T-helper 2 cell treated with Interferon-gamma antibody and Interleukin-4, amounts not matched to agents 100 ng/mL and 5 ng/mL, for 36 hours (primary cell): ENCODE measurements around the gene PTPRCAP. TPM values are rescaled to one million over a fixed set of nuclear protein-coding genes. Genes with fewer than 3 reads are reported as not detected.

Experiments
- total RNA-seq: library from RNA; stranded (reverse); gene quantifications from 2 replicates; pipeline ENCODE4 v1.2.3, GENCODE V29; 2022

The PTPRCAP gene
- total RNA-seq, 1 donor from 2014 or later = 324 TPM

Other genes starting within 250 kb of the PTPRCAP start
- 315 and 316 TPM in 2 replicates for gene GRK2, start 171.2 kb downstream of the PTPRCAP start, total RNA-seq
- gene ANKRD13D, start 148.4 kb downstream of the PTPRCAP start, total RNA-seq = 188 and 192 TPM in 2 replicates
- 9.7 and 14.2 TPM in 2 replicates for gene SSH3, start 134.2 kb downstream of the PTPRCAP start, total RNA-seq
- 48.0 and 52.8 TPM in 2 replicates for gene POLD4, start 84.1 kb downstream of the PTPRCAP start, total RNA-seq
- gene CLCF1, start 64.1 kb downstream of the PTPRCAP start, total RNA-seq = 0.39 and 0.48 TPM in 2 replicates
- 44.8 and 51.7 TPM in 2 replicates for gene RAD9A, start 45.7 kb downstream of the PTPRCAP start, total RNA-seq
- 346 and 351 TPM in 2 replicates for gene PPP1CA, start 35.8 kb downstream of the PTPRCAP start, total RNA-seq
- 280 and 291 TPM in 2 replicates for gene TBC1D10C, start 33.6 kb downstream of the PTPRCAP start, total RNA-seq
- gene CARNS1, start 22.0 kb downstream of the PTPRCAP start, total RNA-seq = 0.14 and 0.86 TPM in 2 replicates
- 59.8 and 64.4 TPM in 2 replicates for gene RPS6KB2, start 9.2 kb downstream of the PTPRCAP start, total RNA-seq
- 241 and 247 TPM in 2 replicates for gene CORO1B, start 5.8 kb upstream of the PTPRCAP start, total RNA-seq
- not detected in 2 replicates for gene GPR152, start 15.0 kb upstream of the PTPRCAP start, total RNA-seq
- 3.7 and 4.0 TPM in 2 replicates for gene CABP4, start 17.7 kb upstream of the PTPRCAP start, total RNA-seq
- gene TMEM134, start 31.6 kb upstream of the PTPRCAP start, total RNA-seq = 34.3 and 40.4 TPM in 2 replicates
- 150 and 157 TPM in 2 replicates for gene AIP, start 45.3 kb upstream of the PTPRCAP start, total RNA-seq
- gene PITPNM1, start 67.7 kb upstream of the PTPRCAP start, total RNA-seq = 80.2 and 91.6 TPM in 2 replicates
- 159 and 166 TPM in 2 replicates for gene CDK2AP2, start 70.5 kb upstream of the PTPRCAP start, total RNA-seq
- gene CABP2, start 85.8 kb upstream of the PTPRCAP start, total RNA-seq = not detected in 2 replicates
- gene GSTP1, start 146.1 kb upstream of the PTPRCAP start, total RNA-seq = 278 and 289 TPM in 2 replicates
- 219 TPM in 2 replicates for gene NDUFV1, start 169.3 kb upstream of the PTPRCAP start, total RNA-seq
- 9.8 and 11.5 TPM in 2 replicates for gene NUDT8, start 192.3 kb upstream of the PTPRCAP start, total RNA-seq
- gene TBX10, start 202.1 kb upstream of the PTPRCAP start, total RNA-seq = not detected in 2 replicates
- gene ACY3, start 213.0 kb upstream of the PTPRCAP start, total RNA-seq = 0.68 and 0.80 TPM in 2 replicates
- gene ALDH3B2, start 236.9 kb upstream of the PTPRCAP start, total RNA-seq = not detected in 2 replicates